ENCODE measurements around the gene EFCAB5. TPM values are rescaled to one million over a fixed set of nuclear protein-coding genes. Genes with fewer than 3 reads are reported as not detected.
"Not testable (repeated sequence)": the region's sequence is repeated elsewhere in the genome, so short reads cannot be mapped to it uniquely, and the experiment has no call there.

The EFCAB5 gene
- total and polyA plus RNA-seq, 8 donors = 0.52 to 2.3 (median 1.9) TPM

DNA sequence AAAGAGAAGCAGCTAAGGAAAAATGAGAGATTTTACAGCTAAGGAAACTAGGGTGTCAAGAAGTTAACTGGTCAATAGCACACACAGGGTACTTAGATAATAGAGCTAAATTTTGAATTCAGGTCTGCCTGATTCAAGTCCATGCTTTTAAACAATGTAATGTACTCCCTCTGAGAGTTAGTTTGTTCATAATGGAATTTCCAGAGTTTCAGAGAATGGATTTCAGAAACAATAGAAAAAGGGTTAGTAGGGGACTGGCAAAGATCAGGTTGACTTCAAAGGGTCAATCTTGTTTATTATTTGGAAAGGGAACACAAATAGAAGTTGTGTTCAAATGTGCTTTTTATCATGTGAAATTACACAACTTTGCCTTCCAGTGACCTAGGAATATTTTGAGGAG lies 193.1 kb downstream of the EFCAB5 start:
- H3K27me3 ChIP-seq = no peaks in the 10 kb centered on the region
- DNase-seq (no peak), ATAC-seq (no peak)
- intact Hi-C loops (cut with DNase I) = no loop called here
- no peaks in the 10 kb centered on the region for H3K9me3 ChIP-seq
- H3K36me3 ChIP-seq = peaks cover 0 to 50% of the 10 kb centered on the region in 2 donors
- no peak overlapping the region for H3K4me3 ChIP-seq
- no peak overlapping the region for H3K27ac ChIP-seq
- TF ChIP-seq, protein P1, sequence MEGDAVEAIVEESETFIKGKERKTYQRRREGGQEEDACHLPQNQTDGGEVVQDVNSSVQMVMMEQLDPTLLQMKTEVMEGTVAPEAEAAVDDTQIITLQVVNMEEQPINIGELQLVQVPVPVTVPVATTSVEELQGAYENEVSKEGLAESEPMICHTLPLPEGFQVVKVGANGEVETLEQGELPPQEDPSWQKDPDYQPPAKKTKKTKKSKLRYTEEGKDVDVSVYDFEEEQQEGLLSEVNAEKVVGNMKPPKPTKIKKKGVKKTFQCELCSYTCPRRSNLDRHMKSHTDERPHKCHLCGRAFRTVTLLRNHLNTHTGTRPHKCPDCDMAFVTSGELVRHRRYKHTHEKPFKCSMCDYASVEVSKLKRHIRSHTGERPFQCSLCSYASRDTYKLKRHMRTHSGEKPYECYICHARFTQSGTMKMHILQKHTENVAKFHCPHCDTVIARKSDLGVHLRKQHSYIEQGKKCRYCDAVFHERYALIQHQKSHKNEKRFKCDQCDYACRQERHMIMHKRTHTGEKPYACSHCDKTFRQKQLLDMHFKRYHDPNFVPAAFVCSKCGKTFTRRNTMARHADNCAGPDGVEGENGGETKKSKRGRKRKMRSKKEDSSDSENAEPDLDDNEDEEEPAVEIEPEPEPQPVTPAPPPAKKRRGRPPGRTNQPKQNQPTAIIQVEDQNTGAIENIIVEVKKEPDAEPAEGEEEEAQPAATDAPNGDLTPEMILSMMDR (IDR thresholded peaks at IDR 0.05) = no peak
- H3K4me1 ChIP-seq = no peaks in the 10 kb centered on the region

- Histone ChIP-seq H3K4me1 (no peaks in the 10 kb centered on the region), H3K36me3 (peaks cover 0 to 25% of the 10 kb centered on the region in 2 donors), H3K27me3 (no peaks in the 10 kb centered on the region), H3K9me3 (no peaks in the 10 kb centered on the region), H3K27ac (no peak overlapping the region), H3K4me3 (no peak overlapping the region)
- DNase-seq = no peak
- ATAC-seq = no peak
- TF ChIP-seq, protein P1 (IDR thresholded peaks at IDR 0.05) = no peak
- intact Hi-C loops (cut with DNase I) = no loop called here
Measured at GRCh38 chr17:30137158-30137557, 195.7 kb downstream of the EFCAB5 start.

GRCh38 chr17:30147860-30148259 lies 206.4 kb downstream of the EFCAB5 start:
- H3K9me3 ChIP-seq; H3K4me1 ChIP-seq; H3K4me3 ChIP-seq; ATAC-seq; H3K27me3 ChIP-seq; intact Hi-C loops (cut with DNase I); H3K27ac ChIP-seq; DNase-seq: not testable (repeated sequence)
- H3K36me3 ChIP-seq = peaks cover 0 to 12% of the 10 kb centered on the region in 2 donors

GRCh38 chr17:30148376-30148775 lies 206.9 kb downstream of the EFCAB5 start:
- DNase-seq (no peak), ATAC-seq (no peak)
- TF ChIP-seq, protein P1 (IDR thresholded peaks at IDR 0.05) = no peak
- Histone ChIP-seq H3K27me3 (no peaks in the 10 kb centered on the region), H3K36me3 (peaks cover 0 to 12% of the 10 kb centered on the region in 2 donors), H3K27ac (no peak overlapping the region), H3K4me1 (no peaks in the 10 kb centered on the region), H3K9me3 (no peaks in the 10 kb centered on the region), H3K4me3 (no peak overlapping the region)
- intact Hi-C loops (cut with DNase I) = no loop called here

DNA sequence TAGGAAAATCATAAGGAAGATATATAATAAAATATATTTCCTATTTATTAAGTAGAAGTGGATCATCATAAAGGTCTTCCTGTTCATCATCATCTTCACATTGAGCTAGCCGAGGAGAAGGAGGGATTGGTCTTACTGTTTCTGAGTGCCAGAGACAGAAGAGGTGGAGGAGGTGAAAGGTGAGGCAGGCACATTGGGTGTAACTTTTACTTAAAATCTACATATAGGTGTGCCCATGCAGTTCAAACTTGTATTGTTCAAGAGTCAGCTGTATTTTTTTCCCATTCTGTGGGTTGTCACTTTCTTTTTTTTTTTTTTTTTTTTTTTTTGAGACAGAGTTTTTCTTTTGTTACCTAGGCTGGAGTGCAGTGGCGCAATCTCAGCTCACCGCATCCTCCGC lies 210.0 kb downstream of the EFCAB5 start:
- intact Hi-C loops (cut with DNase I) = no loop called here

GRCh38 chr17:30153463-30153862 lies 212.0 kb downstream of the EFCAB5 start:
- Histone ChIP-seq H3K9me3 (no peaks in the 10 kb centered on the region), H3K36me3 (peaks cover 0 to 18% of the 10 kb centered on the region in 2 donors), H3K4me1 (no peaks in the 10 kb centered on the region), H3K27me3 (no peaks in the 10 kb centered on the region), H3K4me3 (no peak overlapping the region), H3K27ac (no peak overlapping the region)
- intact Hi-C loops (cut with DNase I) = no loop called here
- ATAC-seq (no peak), DNase-seq (no peak)
- TF ChIP-seq, protein P1 (IDR thresholded peaks at IDR 0.05) = no peak

More for the DNA sequence above, 210.0 kb downstream of the EFCAB5 start:
- Histone ChIP-seq H3K27me3 (no peaks in the 10 kb centered on the region), H3K36me3 (peaks cover 0 to 18% of the 10 kb centered on the region in 2 donors), H3K4me1 (no peaks in the 10 kb centered on the region), H3K27ac (no peak overlapping the region), H3K4me3 (no peak overlapping the region), H3K9me3 (no peaks in the 10 kb centered on the region)
- ATAC-seq = no peak
- TF ChIP-seq, protein P1 (IDR thresholded peaks at IDR 0.05) = no peak
- no peak for DNase-seq
